Measurements from ENCODE around the gene FOXR1. TPM values are rescaled to one million over a fixed set of nuclear protein-coding genes. Genes with fewer than 3 reads are reported as not detected.
A peak's percentile ranks its signal among the peaks of the same experiment; 100 is the strongest.

The FOXR1 gene
- total and polyA plus RNA-seq, 2 donors from 2014 or later, result not detected

- Histone ChIP-seq H3K36me3 (ENCODE audit: control insufficient read depth in 2 of 3, insufficient read depth in 3 of 3, low read length in 3 of 3) (no peaks in the 10 kb centered on the region), H3K27ac (ENCODE audit: low read depth in 2 of 2, low read length in 2 of 2) (no peak overlapping the region), H3K9me3 (ENCODE audit: control insufficient read depth in 2 of 3, insufficient read depth in 1 of 3, low read length in 3 of 3) (no peaks in the 10 kb centered on the region), H3K27me3 (ENCODE audit: control insufficient read depth, insufficient read depth, low read length) (no peaks in the 10 kb centered on the region), H3K4me3 (ENCODE audit: low read length in 3 of 3) (no peak overlapping the region), H3K4me1 (ENCODE audit: control insufficient read depth in 2 of 3, insufficient read depth in 2 of 3, low read depth in 1 of 3, low read length in 3 of 3) (no peaks in the 10 kb centered on the region), H3K9ac (ENCODE audit: low read length in 3 of 3) (no peak overlapping the region)
- FAIRE-seq (no peak), DNase-seq (no peak)
- intact Hi-C loops (cut with DNase I), result no loop called here
- TF ChIP-seq CTCF (IDR thresholded peaks at IDR 0.05; ENCODE audit: borderline replicate concordance, extremely low read depth, insufficient read depth), result no peak
Measured at GRCh38 chr11:118973985-118974384, 2.4 kb downstream of the FOXR1 start.

GRCh38 chr11:118975771-118976709 is 4.5 kb downstream of the FOXR1 start:
- Histone ChIP-seq H3K36me3 (ENCODE audit: control insufficient read depth in 2 of 3, insufficient read depth in 3 of 3, low read length in 3 of 3) (no peaks in the 10 kb centered on the region), H3K9me3 (ENCODE audit: control insufficient read depth in 2 of 3, insufficient read depth in 1 of 3, low read length in 3 of 3) (no peaks in the 10 kb centered on the region), H3K27me3 (ENCODE audit: control insufficient read depth, insufficient read depth, low read length) (no peaks in the 10 kb centered on the region), H3K4me1 (ENCODE audit: control insufficient read depth in 2 of 3, insufficient read depth in 2 of 3, low read depth in 1 of 3, low read length in 3 of 3) (peaks cover 0 to 7% (median 0%) of the 10 kb centered on the region in 3 donors), H3K9ac (ENCODE audit: low read length in 3 of 3) (no peak overlapping the region), H3K27ac (ENCODE audit: low read depth in 2 of 2, low read length in 2 of 2) (no peak overlapping the region), H3K4me3 (ENCODE audit: low read length in 3 of 3) (no peak overlapping the region)
- DNase-seq (no peak), FAIRE-seq (no peak)
- no peak for TF ChIP-seq CTCF (IDR thresholded peaks at IDR 0.05; ENCODE audit: borderline replicate concordance, extremely low read depth, insufficient read depth)
- intact Hi-C loops (cut with DNase I), result no loop called here

- FAIRE-seq (no peak), DNase-seq (peak in 2 of 5 donors; percentile 42 to 48)
- Histone ChIP-seq H3K9ac (ENCODE audit: low read length in 3 of 3) (no peak overlapping the region), H3K4me3 (ENCODE audit: low read length in 3 of 3) (no peak overlapping the region), H3K36me3 (ENCODE audit: control insufficient read depth in 2 of 3, insufficient read depth in 3 of 3, low read length in 3 of 3) (no peaks in the 10 kb centered on the region), H3K9me3 (ENCODE audit: control insufficient read depth in 2 of 3, insufficient read depth in 1 of 3, low read length in 3 of 3) (no peaks in the 10 kb centered on the region), H3K4me1 (ENCODE audit: control insufficient read depth in 2 of 3, insufficient read depth in 2 of 3, low read depth in 1 of 3, low read length in 3 of 3) (peaks cover 0 to 7% (median 0%) of the 10 kb centered on the region in 3 donors), H3K27me3 (ENCODE audit: control insufficient read depth, insufficient read depth, low read length) (no peaks in the 10 kb centered on the region), H3K27ac (ENCODE audit: low read depth in 2 of 2, low read length in 2 of 2) (no peak overlapping the region)
- no peak for TF ChIP-seq CTCF (IDR thresholded peaks at IDR 0.05; ENCODE audit: borderline replicate concordance, extremely low read depth, insufficient read depth)
- intact Hi-C loops (cut with DNase I), result no loop called here
Measured at GRCh38 chr11:118979434-118979833, 7.9 kb downstream of the FOXR1 start.
